ENCODE data around the gene ZNRF3. TPM values are rescaled to one million over a fixed set of nuclear protein-coding genes. Genes with fewer than 3 reads are reported as not detected.

The ZNRF3 gene
- total RNA-seq = 10 to 100 TPM in 1 of 3 donors, 1 to 10 TPM in 2; 5.5 to 10.6 (median 5.8) TPM
- long read RNA-seq, donor 1, full-length matches to known transcripts = 5 of 16 reads
- long read RNA-seq, donor 1, partial matches to known transcripts = 9 of 16 reads
- long read RNA-seq, donor 1, other reads (novel, unspliced or antisense) = 2 of 16 reads
- long read RNA-seq, donor 2, full-length matches to known transcripts = 1 of 4 reads
- long read RNA-seq, donor 2, partial matches to known transcripts = 2 of 4 reads
- long read RNA-seq, donor 2, other reads (novel, unspliced or antisense) = 1 of 4 reads

DNA sequence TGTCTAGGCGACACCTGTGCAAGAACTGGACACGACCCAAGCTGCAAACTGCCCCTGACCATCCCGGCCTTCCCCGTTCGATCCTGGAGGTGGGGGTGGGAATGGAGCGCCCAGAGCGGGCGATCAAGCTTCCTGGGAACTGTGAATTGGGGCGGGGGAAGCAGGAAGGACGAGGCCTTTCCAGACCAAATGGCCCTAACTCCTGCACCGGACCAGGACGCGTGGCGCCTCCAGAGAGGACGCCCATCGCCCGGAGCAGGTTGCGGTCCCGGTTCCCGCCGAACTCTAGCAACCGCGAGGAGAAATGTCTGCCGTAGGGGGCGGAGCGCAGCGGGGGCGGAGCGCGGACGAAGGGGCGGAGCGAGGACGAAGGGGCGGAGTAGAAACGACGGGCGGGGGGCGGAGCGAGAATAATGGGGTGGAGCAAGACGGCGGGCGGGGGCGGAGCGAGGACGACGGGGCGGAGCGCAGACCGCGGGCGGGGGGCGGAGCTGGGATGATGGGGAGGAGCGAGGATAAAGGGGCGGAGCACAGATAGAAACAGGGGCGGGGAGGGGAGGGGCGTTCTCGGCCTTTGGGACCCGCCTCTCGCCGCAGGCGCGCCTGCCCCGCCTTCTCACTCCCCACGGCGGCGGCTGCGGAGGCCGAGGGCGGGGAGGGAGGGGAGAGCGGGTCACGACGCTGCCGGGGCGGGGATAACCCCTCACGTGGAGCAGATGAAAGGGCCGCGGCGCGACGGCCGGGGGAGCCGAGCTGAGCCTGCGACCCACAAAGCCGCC is at the start of gene ZNRF3:
ZNRF3 (plus strand) TSS at position 695 of the 779 bp plus-strand sequence. CDS start 195 bp downstream, outside the sequence.
- intact Hi-C loops (cut with DNase I, micrococcal nuclease) = no loop called here
- ATAC-seq (peak; percentile 96), DNase-seq (peak; percentile 94 to 95 (median 94))
- Histone ChIP-seq H3K9me3 (no peaks in the 10 kb centered on the region), H3K4me3 (peak within 1 kb of the TSS; percentile 42), H3K4me1 (ENCODE audit: low read depth) (peaks cover 16% of the 10 kb centered on the region), H3K36me3 (ENCODE audit: low read depth) (no peaks in the 10 kb centered on the region)
- TF ChIP-seq, protein P1, sequence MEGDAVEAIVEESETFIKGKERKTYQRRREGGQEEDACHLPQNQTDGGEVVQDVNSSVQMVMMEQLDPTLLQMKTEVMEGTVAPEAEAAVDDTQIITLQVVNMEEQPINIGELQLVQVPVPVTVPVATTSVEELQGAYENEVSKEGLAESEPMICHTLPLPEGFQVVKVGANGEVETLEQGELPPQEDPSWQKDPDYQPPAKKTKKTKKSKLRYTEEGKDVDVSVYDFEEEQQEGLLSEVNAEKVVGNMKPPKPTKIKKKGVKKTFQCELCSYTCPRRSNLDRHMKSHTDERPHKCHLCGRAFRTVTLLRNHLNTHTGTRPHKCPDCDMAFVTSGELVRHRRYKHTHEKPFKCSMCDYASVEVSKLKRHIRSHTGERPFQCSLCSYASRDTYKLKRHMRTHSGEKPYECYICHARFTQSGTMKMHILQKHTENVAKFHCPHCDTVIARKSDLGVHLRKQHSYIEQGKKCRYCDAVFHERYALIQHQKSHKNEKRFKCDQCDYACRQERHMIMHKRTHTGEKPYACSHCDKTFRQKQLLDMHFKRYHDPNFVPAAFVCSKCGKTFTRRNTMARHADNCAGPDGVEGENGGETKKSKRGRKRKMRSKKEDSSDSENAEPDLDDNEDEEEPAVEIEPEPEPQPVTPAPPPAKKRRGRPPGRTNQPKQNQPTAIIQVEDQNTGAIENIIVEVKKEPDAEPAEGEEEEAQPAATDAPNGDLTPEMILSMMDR (IDR thresholded peaks at IDR 0.05) = no peak

DNA sequence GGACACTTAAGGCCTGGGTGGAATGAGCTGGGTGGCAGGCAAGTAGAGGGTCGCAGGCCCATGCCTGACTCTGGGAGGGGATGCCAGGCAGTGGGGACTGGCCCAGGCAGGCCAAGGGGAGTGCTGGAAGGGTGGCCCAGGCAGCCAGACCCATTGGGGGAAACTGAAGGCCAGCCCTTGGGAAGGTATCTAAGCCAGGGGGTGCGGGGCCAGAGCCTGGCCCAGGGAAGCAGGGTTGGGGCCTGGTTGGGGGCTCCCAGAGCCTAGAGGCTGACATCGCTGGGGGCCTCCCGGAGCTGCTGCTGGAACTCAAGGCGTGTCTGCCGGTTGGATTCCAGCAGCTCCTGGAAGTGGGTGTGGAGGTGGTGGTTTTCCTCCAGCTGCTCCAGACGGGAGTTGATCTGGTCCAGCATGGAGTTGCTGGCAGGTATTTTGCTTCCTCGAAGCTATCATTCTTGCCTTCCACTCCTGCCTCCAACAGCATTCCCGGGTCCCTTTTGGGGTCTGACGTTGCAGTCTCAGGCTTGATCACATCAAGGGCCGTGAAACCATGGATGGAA is 47.7 kb upstream of the ZNRF3 start:
- ATAC-seq = peak; percentile 67
- intact Hi-C loops (cut with DNase I, micrococcal nuclease) = no loop called here

DNA sequence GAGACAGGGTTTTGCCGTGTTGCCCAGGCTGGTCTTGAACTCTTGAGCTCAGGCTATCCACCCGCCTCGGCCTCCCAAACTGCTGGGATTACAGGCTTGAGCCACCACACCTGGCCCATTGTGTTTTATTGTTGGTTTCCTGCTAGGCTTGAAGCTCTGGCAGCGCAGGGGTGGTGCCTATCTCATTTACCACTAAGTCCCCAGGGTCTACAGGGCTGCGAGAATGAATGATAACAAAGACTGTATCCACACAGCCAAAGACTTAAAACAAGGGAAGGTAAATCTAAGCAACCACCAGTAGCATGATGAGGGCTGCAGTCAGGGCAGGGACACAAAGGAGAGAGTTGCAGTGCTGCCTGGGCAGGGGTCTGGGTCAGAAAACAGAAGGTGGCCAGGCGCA is 45.7 kb upstream of the ZNRF3 start:
- DNase-seq (no peak), ATAC-seq (no peak)
- H3K36me3 ChIP-seq (ENCODE audit: low read depth) = no peaks in the 10 kb centered on the region
- TF ChIP-seq, protein P1 (IDR thresholded peaks at IDR 0.05) = no peak
- no peaks in the 10 kb centered on the region for H3K9me3 ChIP-seq
- intact Hi-C loops (cut with DNase I, micrococcal nuclease) = no loop called here
- H3K4me3 ChIP-seq = no peak overlapping the region
- no peaks in the 10 kb centered on the region for H3K4me1 ChIP-seq (ENCODE audit: low read depth)

More for the DNA sequence above, 47.7 kb upstream of the ZNRF3 start:
- no peak for DNase-seq
- H3K4me1 ChIP-seq (ENCODE audit: low read depth) = no peaks in the 10 kb centered on the region
- TF ChIP-seq, protein P1 (IDR thresholded peaks at IDR 0.05) = no peak
- H3K36me3 ChIP-seq (ENCODE audit: low read depth) = no peaks in the 10 kb centered on the region
- H3K9me3 ChIP-seq = no peaks in the 10 kb centered on the region
- no peak overlapping the region for H3K4me3 ChIP-seq

- H3K4me3 ChIP-seq = no peak overlapping the region
- H3K9me3 ChIP-seq = no peaks in the 10 kb centered on the region
- H3K4me1 ChIP-seq (ENCODE audit: low read depth) = no peaks in the 10 kb centered on the region
- intact Hi-C loops (cut with DNase I, micrococcal nuclease) = no loop called here
- ATAC-seq (no peak), DNase-seq (no peak)
- TF ChIP-seq, protein P1 (IDR thresholded peaks at IDR 0.05) = no peak
- no peaks in the 10 kb centered on the region for H3K36me3 ChIP-seq (ENCODE audit: low read depth)
These were observed 44.4 kb upstream of the ZNRF3 start for GRCh38 chr22:28838971-28839370.

GRCh38 chr22:28841111-28841510 is 42.3 kb upstream of the ZNRF3 start:
- Histone ChIP-seq H3K9me3 (no peaks in the 10 kb centered on the region), H3K4me1 (ENCODE audit: low read depth) (no peaks in the 10 kb centered on the region), H3K4me3 (no peak overlapping the region), H3K36me3 (ENCODE audit: low read depth) (no peaks in the 10 kb centered on the region)
- no peak for DNase-seq
- TF ChIP-seq, protein P1 (IDR thresholded peaks at IDR 0.05) = no peak
- no peak for ATAC-seq
- intact Hi-C loops (cut with DNase I, micrococcal nuclease) = no loop called here

Data from mucosa of descending colon (tissue), 3 donors.